OCI-M1 (cell line): ENCODE measurements around the gene PTRHD1.

Source experiments
- DNase-seq: peaks from one replicate; lab custom pipeline; 2025; lab: John Stamatoyannopoulos, UW

Gene PTRHD1

DNA sequence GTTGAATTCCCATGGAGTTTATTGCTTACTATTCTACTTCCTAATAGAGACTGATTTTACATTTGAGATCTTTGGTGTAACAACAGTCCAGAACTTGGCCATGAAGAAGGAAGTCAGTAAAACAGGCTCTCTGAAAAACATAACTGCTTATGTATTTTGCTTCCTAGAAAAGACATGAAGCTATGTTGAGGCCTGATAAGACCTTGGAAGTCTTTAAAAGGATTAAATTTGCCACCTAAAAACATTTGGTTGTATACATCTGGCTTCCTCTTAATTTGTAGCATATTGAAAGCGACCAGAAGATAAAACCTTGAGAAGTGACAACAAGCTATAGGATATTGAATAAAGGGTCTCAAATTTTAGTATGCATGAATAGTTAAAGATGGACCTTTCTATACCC, 36.4 kb downstream of the PTRHD1 start:
- peak; percentile 73 for DNase-seq

DNA sequence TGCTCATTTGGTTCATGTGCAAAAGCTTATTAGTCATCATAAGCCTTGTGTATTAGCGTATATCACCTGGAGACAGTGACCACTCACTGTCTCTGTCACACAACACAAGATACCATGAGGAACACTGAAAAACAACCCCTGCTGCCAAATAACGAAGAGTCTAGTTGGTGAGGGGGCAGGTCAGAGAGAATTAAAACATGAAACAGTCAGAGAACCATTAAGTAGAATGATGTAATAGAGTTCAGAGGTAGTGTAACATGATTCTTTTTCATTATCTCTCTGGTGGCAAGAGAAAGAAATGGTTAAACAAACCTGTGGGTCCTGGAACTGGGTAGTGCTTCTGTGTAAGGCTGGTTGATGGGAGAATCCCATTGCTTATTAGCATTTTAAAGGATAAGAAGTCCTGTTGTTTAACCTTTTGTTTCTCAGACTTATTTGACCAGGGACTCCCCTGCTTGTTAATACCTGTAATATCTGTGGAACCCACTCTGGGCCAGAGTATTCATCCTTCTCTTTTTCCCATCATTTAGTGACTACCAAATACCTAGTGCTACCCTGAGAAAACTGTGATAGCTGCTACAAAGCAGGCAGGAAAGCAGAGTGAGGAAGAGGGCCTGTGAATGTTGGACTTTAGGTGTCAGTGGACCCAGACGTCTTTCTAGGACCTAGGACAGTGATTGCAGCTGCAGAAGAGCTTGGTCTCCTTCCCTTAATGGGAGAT, 38.0 kb downstream of the PTRHD1 start:
- no peak for DNase-seq

DNA sequence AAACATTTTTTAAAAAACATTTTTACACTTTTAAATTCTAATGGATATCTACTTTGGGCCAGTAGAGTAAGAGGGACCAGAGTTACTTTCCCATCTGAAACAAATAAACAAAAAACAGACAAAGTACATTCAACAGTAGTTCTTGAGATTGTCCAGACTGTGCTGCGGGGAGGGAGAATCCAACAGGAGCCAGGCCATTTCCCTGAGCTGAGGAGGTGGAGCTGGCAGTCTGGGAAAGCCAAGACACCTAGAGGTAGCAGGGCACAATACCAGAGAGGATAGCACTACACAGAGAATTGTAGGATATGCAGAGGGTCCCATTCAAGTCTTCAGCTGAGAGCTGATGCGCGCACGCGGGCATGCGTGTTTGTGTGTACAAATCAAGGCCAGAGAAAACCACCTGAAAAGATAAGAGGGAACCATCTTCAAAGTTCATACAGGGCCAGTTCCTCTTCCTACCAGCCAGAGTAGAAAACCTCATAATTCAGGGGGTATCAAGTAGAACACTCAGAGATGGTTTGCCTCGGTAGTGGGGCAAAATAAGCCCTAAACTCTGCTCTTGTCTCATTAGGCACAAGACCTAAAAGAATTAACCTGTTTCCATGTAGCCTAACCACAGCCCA, 44.0 kb downstream of the PTRHD1 start:
- peak; percentile 9 for DNase-seq

DNA sequence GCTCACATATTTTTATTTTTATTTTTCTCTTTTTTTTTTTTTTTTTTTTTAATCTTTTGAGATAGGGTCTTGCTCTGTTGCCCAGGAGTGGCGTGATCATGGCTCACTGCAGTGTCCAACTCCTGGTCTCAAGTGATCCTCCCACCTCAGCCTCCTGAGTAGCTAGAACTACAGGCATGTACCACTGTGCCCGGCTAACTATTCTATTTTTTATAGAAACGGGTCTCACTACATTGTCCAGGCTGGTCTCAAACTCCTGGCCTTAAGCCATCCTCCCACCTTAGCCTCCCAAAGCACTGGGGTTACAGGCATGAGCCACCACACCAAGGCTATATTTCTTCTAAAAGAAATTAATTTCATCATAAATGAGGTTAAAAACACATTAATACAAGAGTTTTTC, 45.9 kb downstream of the PTRHD1 start:
- no peak for DNase-seq

DNA sequence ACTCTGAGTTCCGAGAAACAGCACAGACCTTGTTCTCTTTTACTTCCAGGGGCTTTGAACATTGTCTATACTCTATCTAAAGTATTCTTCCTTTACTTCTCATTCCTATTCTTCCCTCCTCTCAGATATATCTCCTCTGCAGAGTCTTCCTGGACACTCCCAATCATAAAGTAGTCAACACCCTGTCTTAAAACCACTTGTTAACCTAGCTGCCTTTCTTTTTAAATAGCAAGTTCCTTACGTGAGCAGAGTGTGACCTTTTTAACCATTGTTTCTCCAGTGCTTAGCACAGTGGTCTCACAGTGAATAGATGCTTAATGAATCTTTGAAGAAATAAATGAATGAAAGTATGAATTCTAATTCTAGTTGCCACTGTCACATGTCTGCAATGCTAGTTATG, 47.4 kb downstream of the PTRHD1 start:
- no peak for DNase-seq

DNA sequence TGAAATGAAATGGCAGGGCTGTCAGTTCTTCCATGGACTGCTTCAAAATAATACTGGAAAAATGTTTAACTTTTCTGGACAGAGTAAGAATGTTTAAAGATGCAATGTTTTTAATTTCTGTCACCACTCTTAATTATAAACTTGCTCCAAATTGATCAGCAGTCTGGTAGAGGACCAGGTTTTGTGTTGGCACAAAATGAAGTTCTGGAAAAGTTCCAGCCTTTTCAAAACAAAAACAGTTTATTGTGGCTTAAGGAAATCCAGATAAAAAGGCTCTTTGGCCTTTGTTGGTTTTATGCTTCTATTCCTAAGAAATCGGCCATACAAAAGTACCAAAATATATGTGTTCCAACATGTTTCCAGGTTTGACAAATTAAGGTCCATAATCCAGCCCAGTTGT, 48.8 kb downstream of the PTRHD1 start:
- no peak for DNase-seq

DNA sequence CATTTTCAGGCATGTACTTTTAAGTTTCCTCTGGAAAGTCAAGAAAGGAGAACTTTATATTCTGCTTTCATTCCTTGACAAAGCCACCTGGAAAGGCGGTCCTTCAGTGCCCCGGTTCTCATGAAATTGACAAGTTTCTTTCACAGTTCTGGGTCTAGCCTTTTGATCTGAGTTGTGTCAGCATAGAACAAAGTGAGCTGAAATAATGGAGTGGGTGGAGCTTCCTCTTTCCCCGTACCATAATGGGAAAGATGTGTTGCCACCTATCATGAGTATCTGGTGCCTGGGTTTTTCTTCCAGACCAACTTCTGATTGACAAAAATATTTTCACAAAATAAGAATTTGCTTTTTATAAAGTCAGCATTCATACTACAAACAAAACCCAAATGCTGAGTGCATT, 49.3 kb downstream of the PTRHD1 start:
- DNase-seq = no peak

DNA sequence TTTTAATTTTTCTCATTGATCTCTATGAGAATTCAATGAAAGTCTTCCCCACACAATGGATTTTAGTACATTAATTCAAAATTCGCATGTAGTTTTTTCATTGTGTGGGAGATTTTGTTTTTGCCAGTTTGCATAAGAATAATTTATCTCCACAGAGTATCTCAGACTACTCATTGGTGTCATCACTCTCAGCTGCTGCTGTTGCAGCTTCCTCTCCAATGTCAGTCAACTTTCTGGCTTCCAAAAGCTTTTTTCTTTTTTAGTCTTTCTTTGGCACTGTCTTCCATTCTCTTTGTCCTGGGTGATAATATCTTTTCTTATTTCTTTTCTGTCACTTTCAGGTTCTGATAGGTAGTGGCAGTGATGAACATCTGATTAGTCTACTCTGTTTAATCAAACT, 50.5 kb downstream of the PTRHD1 start:
- DNase-seq = no peak

DNA sequence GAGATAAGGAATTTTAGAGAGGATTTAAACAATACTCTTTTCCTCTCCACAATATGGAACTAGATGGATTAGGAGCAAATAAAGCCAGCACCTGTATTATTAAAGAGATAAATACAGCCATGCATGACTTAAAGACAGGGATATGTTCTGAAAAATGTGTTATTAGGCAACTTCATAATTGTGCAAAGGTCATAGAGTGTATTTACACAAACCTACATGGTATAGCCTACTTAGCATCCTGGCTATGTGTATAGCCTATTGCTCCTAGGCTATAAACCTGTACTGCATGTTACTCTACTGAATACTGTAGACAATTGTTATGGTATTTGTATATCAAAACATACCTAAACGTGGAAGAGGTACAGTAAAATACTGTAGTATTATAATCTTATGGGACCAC, 53.0 kb downstream of the PTRHD1 start:
- DNase-seq = no peak
